A673 (cell line): ENCODE results near the gene ZNF777.

Source experiments
- CTCF ChIP-seq: fragments of 300-800, 200-600 bp; sonication (generic); conservative IDR thresholded peaks from 2 replicates; pipeline ENCODE4 v1.5.1; 2017; ENCODE audit warnings: low read depth, mild to moderate bottlenecking, antibody characterized with exemption, low read length, moderate library complexity, mixed read lengths
- EZH2 ChIP-seq: fragments of 200-600 bp; sonication (generic); IDR thresholded peaks from 2 replicates; pipeline ENCODE4 v1.6.1; 2017; ENCODE audit warnings: borderline replicate concordance, low read depth, mild to moderate bottlenecking, mixed read lengths, antibody characterized with exemption, low read length; ENCODE audit not compliant: poor library complexity, severe bottlenecking

- no peak for TF ChIP-seq EZH2
- TF ChIP-seq CTCF, result no peak
Observed at GRCh38 chr7:149500201-149500600, 39.3 kb upstream of the ZNF777 start.
